SHP77 (cell line): ENCODE results near the gene MDN1.

ENCODE experiments used
- DNase-seq, 2 experiments: peaks; one replicate each; lab custom pipeline; 2025; lab: John Stamatoyannopoulos, UW

Gene MDN1

DNA sequence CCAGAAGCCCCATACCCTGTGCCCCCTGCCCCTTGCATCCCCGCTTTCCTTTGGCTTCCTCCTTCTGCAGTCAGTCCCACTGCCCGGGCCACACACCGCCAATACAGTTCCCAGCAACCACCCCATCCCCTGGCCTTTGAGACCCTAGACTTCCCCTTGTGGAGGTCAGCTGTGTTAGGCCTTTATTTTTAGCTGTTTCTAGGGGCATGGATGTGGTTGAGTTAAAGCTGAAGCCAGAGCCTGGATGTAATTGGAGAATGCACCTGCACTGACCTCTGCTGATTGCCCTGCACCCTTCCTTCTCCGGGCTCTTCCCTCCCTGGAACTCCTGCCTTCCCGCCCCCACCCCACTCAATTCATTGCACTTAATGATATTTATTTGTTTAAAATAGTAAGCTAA, 214.9 kb downstream of the MDN1 start:
- DNase-seq = no peak

DNA sequence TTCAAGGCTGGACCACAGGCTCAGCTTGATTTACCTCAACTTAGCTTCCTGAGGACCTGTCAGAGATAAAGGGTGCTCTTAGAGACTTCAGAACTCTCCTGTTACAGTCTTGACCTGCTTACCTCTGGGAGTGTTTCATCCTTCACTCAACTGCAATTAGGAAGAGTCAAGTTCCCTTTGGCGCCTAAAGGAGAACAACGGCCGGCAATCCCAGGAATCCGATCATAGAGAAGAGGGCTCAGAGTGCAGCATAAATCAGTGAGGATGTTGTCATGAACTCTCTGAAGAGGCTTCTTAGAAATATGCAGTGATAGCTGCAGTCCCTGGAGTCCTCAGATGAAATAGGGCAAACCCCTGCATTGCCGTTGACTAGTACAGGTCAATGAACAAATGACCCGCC, 217.4 kb downstream of the MDN1 start:
- DNase-seq = no peak

DNA sequence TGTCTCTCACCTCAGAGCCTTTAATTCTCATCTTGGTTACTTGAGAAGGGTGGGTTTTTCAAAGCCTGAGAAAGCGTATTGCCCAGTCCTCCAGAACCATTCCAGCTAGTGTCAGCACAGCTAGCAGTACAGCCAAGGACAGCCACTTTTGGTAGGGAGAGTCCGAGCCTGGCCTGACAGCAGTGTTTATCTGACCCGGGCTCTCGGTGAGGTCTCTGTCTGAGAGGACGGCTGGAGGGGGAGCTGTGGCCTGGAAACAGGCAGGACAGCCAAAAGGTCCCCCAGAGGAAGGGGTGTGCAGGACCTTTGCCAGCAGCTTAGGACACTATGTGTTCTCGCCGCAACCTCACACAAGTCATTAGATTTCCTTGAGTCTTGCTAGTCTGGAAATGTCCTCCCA, 219.9 kb downstream of the MDN1 start:
- DNase-seq = no peak

DNA sequence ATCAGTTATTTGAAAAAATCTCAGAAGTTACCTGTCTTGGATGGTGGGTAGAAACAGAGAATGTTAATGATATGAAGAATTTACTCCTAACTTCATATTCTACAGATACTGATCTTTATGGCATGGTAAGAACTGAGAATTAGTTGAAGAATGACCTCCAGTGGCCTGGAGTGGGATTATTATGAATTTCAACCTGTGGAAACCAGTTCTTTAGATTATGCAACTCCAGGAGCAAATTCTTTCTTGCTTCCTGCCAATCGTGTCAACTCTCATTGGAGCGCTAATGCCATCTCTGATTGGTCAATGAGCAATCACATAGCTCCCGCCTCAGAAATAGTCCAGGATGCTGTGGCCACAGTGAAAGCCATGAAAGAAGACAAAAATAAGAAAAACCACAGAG, 221.6 kb downstream of the MDN1 start:
- peak; percentile 20 to 33 for DNase-seq

DNA sequence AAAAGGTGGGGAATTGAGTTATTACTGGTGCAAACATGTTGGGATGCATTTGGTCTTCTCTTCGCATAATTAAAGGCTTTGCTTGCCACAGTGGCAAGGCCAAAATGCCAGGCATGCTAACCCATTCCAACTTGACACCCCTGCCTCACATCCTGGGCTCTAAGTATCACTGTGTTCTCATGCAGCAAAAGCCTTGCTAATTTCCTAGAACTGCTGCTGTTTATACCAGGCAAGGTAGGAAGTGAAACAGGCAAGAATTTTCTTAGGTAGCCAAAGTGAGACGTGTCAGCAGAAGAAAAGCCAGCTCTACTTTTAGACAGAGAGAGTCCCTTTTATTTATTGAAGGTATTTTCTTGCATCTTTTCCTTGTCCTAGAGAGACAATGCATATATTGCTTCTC, 222.2 kb downstream of the MDN1 start:
- no peak for DNase-seq

DNA sequence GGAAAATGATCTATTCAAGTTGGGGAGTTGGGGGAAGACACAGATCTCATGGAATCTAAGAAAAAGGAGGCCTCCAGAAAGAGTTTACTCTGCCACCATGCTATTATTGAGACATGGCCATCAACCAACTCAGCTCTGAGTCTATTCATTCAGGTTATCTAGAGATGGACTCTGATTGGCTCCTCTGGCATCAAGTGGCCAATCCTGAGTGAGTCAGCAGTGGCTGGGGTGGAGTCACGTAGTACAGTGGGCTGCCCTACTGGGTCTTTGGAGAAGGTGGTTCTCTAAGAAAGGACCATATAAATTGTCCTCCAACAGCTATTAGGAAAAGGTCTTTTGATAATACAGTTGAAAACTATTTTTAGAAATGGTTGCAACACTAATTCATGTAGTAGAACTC, 223.1 kb downstream of the MDN1 start:
- no peak for DNase-seq

DNA sequence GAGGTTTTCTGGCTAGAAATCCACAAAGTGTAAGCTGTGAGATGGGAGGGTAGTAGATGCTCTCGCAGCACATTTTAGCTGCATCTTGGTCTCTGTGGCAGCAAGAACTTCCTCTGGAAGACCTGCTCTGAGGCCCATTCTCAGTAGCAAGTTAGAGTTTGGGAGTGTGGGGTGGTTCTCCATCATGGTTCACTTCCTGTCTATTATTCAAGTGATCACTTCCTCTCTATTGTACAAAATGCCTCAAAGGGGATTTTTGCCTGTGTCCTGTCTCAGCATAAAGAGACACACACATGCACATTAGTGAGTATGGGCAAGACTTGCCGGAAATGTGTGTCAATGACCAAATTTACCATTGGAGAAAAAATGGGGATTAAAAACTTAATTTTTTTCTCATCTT, 223.5 kb downstream of the MDN1 start:
- no peak for DNase-seq
